Type B pancreatic cell (in vitro differentiated cells): ENCODE measurements around the gene TTC28. TPM values are rescaled to one million over a fixed set of nuclear protein-coding genes. Genes with fewer than 3 reads are reported as not detected.

ENCODE experiments used
- DNase-seq: peaks from one replicate; pipeline ENCODE4 v3.0.0; 2021; ENCODE audit warnings: mixed read lengths; ENCODE audit not compliant: unreplicated experiment; ENCODE audit errors: extremely low spot score
- H3K27ac Mint-ChIP-seq: 2 replicates; pipeline ENCODE4 v1.8.0; 2021; ENCODE audit warnings: mild to moderate bottlenecking, mixed read lengths
- H3K27me3 Mint-ChIP-seq: 2 replicates; pipeline ENCODE4 v1.8.0; 2021; ENCODE audit warnings: mixed read lengths
- H3K36me3 Mint-ChIP-seq: 2 replicates; pipeline ENCODE4 v1.8.0; 2021; ENCODE audit warnings: mixed read lengths
- H3K4me1 Mint-ChIP-seq: one replicate; pipeline ENCODE4 v1.8.0; 2021; ENCODE audit warnings: mixed read lengths; ENCODE audit not compliant: unreplicated experiment
- H3K4me3 Mint-ChIP-seq: 2 replicates; pipeline ENCODE4 v1.8.0; 2021; ENCODE audit warnings: mild to moderate bottlenecking, mixed read lengths
- H3K9me3 Mint-ChIP-seq: 2 replicates; pipeline ENCODE4 v1.8.0; 2021; ENCODE audit warnings: mixed read lengths
- total RNA-seq: library from RNA; stranded (reverse); gene quantifications from 2 replicates; pipeline ENCODE4 v1.2.1, GENCODE V29; 2021; ENCODE audit warnings: low replicate concordance
- TF ChIP-seq, protein P1 (sequence below): fragments of 200-600 bp; sonication (generic); conservative IDR thresholded peaks from 2 replicates; pipeline ENCODE4 v1.5.0; 2021; ENCODE audit warnings: antibody characterized with exemption, mild to moderate bottlenecking

TTC28 gene
- total RNA-seq, 1 donor from 2014 or later = 59.2 TPM

DNA sequence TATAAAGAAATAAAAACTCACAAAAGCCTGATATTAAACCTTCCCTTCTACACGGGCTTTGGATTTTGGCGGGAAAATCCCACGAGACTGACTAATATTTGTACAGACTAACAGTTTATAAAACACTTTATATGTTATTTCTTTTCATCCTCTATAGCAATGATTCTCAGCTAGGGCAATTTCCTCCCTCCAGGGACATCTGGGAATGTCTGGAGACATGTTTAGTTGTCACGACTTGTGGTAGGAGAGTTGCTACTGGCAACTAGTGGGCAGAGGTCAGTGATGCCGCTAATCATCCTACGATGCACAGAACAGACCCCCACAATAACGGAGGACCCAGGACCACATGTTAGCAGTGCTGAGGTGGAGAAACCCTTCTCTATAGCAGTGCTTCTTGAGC lies 455.8 kb downstream of the TTC28 start:
- H3K9me3 Mint-ChIP-seq = no peaks in the 10 kb centered on the region
- TF ChIP-seq, protein P1, sequence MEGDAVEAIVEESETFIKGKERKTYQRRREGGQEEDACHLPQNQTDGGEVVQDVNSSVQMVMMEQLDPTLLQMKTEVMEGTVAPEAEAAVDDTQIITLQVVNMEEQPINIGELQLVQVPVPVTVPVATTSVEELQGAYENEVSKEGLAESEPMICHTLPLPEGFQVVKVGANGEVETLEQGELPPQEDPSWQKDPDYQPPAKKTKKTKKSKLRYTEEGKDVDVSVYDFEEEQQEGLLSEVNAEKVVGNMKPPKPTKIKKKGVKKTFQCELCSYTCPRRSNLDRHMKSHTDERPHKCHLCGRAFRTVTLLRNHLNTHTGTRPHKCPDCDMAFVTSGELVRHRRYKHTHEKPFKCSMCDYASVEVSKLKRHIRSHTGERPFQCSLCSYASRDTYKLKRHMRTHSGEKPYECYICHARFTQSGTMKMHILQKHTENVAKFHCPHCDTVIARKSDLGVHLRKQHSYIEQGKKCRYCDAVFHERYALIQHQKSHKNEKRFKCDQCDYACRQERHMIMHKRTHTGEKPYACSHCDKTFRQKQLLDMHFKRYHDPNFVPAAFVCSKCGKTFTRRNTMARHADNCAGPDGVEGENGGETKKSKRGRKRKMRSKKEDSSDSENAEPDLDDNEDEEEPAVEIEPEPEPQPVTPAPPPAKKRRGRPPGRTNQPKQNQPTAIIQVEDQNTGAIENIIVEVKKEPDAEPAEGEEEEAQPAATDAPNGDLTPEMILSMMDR = no peak
- peaks cover 13% of the 10 kb centered on the region for H3K4me1 Mint-ChIP-seq
- no peak overlapping the region for H3K4me3 Mint-ChIP-seq
- no peak overlapping the region for H3K27ac Mint-ChIP-seq
- H3K27me3 Mint-ChIP-seq = no peaks in the 10 kb centered on the region
- peaks cover 13% of the 10 kb centered on the region for H3K36me3 Mint-ChIP-seq
- no peak for DNase-seq

DNA sequence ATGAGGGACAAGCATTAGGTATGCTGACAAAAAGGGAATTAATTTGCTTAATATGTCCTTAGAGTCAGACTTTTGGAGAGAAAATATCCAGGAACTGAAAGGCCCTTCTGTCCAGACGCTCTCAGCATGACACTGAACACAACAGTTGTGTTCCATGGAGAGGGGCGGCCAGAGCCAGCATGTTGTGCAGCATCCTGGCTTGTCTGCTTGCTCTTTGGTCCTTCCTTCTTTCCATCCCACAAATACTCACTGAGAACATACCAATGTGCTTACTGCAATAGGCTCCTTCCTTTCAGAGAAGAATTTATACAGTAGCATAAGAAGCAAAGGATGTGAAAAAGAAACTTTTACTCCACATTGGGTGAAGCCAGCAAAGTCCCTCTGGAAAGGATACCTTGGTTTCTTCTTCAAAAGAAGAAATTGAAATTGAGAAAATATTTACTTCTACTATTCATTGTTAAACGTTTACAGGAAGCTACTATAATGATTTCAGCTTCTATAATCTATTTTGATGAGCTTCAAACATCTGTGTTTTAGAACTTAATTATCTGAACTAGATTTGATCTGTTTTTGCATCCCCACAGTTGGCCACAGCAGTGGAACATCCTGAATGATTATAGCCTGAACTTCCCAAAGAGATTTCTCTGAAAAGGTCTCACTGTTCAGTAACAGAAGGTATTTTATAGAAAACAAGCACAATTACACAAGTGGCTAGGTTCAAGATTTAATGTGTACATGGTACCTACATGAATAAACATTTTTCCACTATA lies 456.5 kb downstream of the TTC28 start:
- no peak for DNase-seq
- Mint-ChIP-seq H3K27ac (no peak overlapping the region), H3K4me1 (peaks cover 13% of the 10 kb centered on the region), H3K36me3 (peaks cover 13% of the 10 kb centered on the region), H3K27me3 (no peaks in the 10 kb centered on the region), H3K4me3 (no peak overlapping the region), H3K9me3 (no peaks in the 10 kb centered on the region)
- TF ChIP-seq, protein P1 = no peak

DNA sequence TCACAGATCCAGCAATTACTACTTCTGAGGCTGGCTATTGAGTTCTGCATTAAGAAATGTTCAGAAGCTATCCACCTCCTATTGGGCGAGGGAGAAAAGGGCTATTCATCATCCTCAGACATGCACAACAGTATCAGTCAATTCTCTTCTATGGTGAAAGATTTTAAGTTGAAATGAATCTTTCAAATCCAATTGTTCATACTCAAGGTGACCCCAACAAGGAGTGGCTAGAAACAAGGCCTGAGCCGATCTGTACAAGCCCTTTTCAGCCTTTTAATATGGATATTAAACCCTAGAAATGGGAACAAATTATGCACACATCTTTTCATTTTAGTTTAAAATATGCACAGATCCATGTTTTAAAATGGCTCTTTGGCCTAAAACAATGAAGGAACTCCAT lies 457.1 kb downstream of the TTC28 start:
- TF ChIP-seq, protein P1 = no peak
- peaks cover 13% of the 10 kb centered on the region for H3K4me1 Mint-ChIP-seq

DNA sequence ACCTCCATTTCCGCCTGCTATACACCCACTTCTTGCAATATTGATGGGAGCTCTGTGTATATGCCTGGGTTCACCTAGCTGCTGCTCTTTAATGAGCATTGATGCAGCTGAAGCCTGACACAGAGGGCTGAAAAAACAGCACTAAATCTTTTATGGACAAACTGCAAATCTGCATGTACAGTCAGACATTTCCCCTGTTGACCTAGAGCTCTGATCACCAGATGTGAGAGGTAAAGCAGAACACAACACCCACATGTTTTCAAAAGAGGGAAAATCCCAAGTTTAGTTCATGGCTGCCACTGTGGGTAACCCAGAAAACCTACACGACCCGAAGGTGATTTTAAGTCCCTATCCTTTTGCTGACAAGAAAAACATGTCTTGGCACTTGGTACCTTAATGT lies 457.6 kb downstream of the TTC28 start:
- Mint-ChIP-seq H3K27me3 (no peaks in the 10 kb centered on the region), H3K9me3 (no peaks in the 10 kb centered on the region), H3K27ac (no peak overlapping the region)

More for the DNA sequence above, 457.1 kb downstream of the TTC28 start:
- H3K27ac Mint-ChIP-seq = no peak overlapping the region
- H3K36me3 Mint-ChIP-seq = peaks cover 10% of the 10 kb centered on the region
- no peaks in the 10 kb centered on the region for H3K9me3 Mint-ChIP-seq
- no peak for DNase-seq
- H3K4me3 Mint-ChIP-seq = no peak overlapping the region
- H3K27me3 Mint-ChIP-seq = no peaks in the 10 kb centered on the region

DNA sequence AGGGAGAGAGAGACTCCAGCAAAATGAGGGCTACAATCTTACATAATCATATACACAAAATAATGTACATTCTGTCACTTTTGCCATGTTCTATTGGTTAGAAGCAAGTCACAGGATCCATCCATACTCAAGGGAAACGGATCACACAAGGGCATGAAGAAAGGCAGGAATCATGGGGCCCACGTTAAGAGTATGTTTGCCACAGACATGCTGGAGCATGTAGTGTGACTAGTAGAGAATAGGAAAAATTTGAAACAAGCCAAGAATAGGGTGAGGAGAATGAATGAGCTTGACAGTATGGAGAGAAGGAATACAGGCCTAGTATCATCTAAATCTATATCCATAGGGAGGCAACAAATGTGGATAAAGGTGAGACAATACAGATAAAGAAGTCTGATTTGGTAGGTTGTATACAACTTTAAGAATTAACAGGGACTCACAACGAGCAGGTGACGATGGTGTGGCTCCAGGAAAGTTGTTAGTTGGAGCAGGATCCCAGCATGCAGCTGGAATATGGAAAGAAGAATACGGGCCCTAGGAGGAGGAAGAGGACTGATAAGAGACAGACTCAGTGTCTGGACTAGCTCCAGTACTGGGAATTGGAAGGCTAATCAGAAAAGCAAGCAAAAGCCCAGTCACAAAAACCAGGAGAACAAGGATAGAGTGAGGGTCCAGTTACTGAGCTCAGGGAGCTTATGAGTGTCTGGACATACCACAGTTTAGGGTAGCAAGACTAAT lies 458.8 kb downstream of the TTC28 start:
- Mint-ChIP-seq H3K4me1 (peaks cover 13% of the 10 kb centered on the region), H3K27me3 (no peaks in the 10 kb centered on the region), H3K27ac (no peak overlapping the region), H3K9me3 (no peaks in the 10 kb centered on the region), H3K36me3 (peaks cover 9% of the 10 kb centered on the region), H3K4me3 (no peak overlapping the region)
- no peak for DNase-seq
- TF ChIP-seq, protein P1 = no peak

More for the DNA sequence above, 457.6 kb downstream of the TTC28 start:
- Mint-ChIP-seq H3K4me1 (peaks cover 13% of the 10 kb centered on the region), H3K36me3 (peaks cover 10% of the 10 kb centered on the region), H3K4me3 (no peak overlapping the region)
- TF ChIP-seq, protein P1 = no peak
- DNase-seq = no peak
